Hematopoietic multipotent progenitor cell (in vitro differentiated cells): ENCODE results near the gene LRRC3. TPM values are rescaled to one million over a fixed set of nuclear protein-coding genes. Genes with fewer than 3 reads are reported as not detected.

Experiments used
- DNase-seq, 3 donors: peaks; one replicate each; pipeline ENCODE4 v3.0.0-alpha.2; 2011 to 2015; ENCODE audit warnings: low read depth in 2 of 3, low spot score in 2 of 3
- small RNA-seq: library from RNA; depleted of rRNA; stranded (forward); fragments of <200 nt; gene quantifications from one replicate; pipeline ENCODE3, GENCODE V24; 2012
- total RNA-seq: library from RNA; depleted of rRNA; stranded (reverse); fragments of >200 nt; gene quantifications from one replicate; pipeline ENCODE4 v1.2.3, GENCODE V29; 2012

Gene LRRC3
- total RNA-seq, 1 donor, result 1.1 TPM

DNA sequence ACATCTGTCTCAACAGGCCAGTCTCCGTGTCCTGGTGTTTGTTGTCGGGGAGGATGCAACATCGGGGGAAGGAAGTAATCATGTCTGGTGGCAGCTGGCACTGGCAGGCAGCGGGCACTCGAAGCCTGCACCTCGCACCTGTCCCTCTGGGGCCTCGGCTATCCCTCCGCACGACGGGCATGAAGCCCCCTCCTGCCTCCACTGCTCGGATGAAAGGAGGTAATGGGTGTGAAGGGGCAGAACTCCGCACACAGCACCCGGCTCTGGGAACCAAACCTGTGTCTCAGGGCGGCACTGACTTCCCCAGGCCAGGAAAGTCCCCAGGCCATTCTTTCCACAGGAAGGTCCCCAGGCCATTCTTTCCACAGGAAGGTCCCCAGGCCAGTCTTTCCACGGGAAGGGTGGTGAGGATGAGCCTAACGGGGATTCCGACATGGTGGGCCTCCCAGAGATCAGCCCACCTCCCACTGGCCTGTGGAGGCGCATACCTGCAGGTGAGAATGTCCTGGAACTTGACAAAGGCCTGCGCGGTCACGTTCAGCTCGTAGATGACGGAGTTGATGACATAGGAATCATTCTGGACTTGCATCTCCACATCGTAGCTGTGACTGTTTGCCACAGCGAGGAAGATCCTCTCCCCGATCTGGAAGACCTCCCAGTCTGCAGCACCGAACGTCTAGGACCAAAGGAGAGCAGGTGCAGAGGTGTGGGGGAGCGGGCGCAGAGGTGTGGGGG is 53.6 kb downstream of the LRRC3 start:
- no peak for DNase-seq

DNA sequence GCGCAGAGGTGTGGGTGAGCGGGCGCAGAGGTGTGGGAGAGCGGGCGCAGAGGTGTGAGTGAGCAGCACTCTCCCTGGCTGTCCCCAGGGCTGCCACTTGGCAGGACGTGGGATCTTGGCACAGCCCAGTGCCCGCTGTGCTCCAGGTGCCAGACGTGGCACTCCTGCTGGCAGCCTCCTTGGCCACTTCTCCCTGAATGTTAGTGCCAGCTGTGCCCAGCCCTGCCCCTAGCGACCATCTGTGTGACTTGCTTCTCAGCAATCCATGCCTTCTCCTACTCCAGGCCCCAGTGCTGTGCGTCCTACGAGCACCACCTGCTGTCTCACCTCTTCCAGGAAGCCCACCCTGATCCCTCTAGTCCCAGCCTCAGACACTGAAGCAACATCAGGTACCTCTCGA is 54.2 kb downstream of the LRRC3 start:
- DNase-seq, result no peak

DNA sequence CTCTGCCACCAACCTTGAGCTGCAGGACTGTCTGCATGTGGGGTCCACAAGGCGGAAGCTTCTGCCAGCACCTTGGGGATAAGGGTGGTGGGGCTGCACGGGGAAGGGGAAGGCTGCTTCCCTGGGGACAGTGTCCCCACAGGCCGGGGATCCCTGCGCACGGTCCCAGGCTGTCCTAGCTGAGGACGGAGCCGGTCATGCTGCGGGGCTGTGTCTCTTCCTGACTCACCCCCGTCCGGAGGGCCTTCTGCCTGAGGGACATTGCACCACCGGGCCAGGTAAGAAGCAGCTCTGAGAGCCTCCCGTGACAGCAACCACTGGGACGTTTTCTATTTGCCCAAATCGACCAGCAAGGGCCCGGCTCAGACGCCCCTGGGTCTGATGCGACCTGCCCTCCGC is 54.8 kb downstream of the LRRC3 start:
- DNase-seq, result no peak

DNA sequence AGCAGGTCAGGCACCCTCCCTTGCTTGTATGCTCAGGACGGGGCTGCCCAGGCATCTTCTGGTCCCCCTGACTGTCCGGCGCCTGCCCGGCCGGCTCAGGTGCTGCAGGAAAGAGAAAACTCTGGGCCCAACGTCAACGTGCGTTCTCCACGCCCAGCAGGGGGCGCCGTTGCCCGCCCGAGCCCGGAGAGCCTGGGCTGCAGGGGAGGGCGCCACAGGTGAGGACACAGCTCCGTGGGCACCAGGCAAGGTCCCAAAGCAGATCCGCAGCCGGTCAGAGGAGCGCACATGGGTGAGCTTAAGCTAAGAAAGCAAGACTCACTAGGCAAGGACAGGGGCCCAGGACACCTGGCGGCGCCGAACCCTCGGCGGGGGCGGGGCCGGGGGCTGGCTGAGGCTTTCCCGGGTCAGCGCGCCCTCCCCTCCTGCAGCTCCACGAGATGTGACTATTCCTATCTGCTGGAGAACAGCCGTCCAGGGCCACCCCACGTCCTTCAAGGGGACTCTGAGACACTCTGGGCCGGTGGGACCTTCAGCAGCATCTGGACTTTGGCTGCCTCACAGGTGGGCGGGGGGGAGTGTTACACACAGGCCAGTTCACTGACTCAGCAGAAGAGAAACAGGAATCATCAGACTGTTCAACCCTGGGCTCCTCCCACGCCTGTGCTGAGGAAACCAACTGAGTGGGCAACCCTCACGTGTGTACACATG is 55.4 kb downstream of the LRRC3 start:
- peak; percentile 60 to 80 (median 76) for DNase-seq

DNA sequence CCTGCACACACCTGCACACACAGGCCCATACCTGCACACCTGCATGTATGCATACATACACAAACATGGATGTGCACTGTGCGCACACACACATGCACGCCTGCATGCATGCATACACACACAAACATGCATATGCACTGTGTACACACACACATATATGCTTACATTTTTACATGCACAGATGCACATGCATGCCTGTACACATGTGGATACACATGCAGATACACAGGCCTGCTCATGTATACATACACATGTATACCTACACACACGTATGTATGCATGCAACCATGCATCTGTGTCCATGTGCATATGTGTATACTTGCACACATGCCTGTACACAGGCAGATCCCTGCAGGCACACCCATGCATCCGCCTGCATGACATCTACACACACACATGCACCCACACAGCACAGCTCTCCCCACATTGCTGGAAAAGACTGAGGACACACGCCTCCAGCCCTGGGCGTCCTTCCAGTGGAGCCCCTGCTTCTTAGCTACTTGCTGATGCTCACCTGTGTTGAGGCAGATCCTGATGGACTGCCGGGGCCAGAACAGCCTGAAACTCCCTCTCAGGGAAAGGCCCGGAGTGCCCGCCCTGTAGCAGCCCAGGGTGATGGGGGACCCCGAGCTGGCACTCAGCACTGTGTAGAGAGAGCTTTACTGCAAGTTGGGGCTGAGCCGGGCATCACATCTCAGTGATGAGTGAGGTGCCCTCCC is 56.1 kb downstream of the LRRC3 start:
- DNase-seq, result no peak

Small RNA genes within 50 kb of the gene (small RNA-seq; reads per million reads assigned to genes)
- not detected for gene RF00285

Other genes with a start within 250 kb of the LRRC3 start
- 4.3 TPM for gene ICOSLG, start 214.6 kb upstream of the LRRC3 start, total RNA-seq
- not detected for gene DNMT3L, start 193.6 kb upstream of the LRRC3 start, total RNA-seq
- gene AIRE, start 169.6 kb upstream of the LRRC3 start, total RNA-seq, result 0.27 TPM
- gene PFKL, start 155.5 kb upstream of the LRRC3 start, total RNA-seq, result 278 TPM
- gene CFAP410, start 116.1 kb upstream of the LRRC3 start, total RNA-seq, result 19.7 TPM
- 3.5 TPM for gene TRPM2, start 101.9 kb upstream of the LRRC3 start, total RNA-seq
- gene KRTAP10-1, start 84.7 kb downstream of the LRRC3 start, total RNA-seq, result not detected
- gene KRTAP10-2, start 96.0 kb downstream of the LRRC3 start, total RNA-seq, result not detected
- gene KRTAP10-3, start 103.3 kb downstream of the LRRC3 start, total RNA-seq, result not detected
- not detected for gene KRTAP10-4, start 118.2 kb downstream of the LRRC3 start, total RNA-seq
- not detected for gene KRTAP10-5, start 125.1 kb downstream of the LRRC3 start, total RNA-seq
- not detected for gene KRTAP10-6, start 137.0 kb downstream of the LRRC3 start, total RNA-seq
- under 0.01 TPM for gene KRTAP10-7, start 145.1 kb downstream of the LRRC3 start, total RNA-seq
- not detected for gene KRTAP10-8, start 156.6 kb downstream of the LRRC3 start, total RNA-seq
- gene KRTAP10-9, start 171.6 kb downstream of the LRRC3 start, total RNA-seq, result not detected
- gene KRTAP10-10, start 181.8 kb downstream of the LRRC3 start, total RNA-seq, result not detected
- gene KRTAP10-11, start 190.9 kb downstream of the LRRC3 start, total RNA-seq, result not detected
- gene KRTAP12-4, start 199.1 kb downstream of the LRRC3 start, total RNA-seq, result not detected
- gene KRTAP12-3, start 202.4 kb downstream of the LRRC3 start, total RNA-seq, result not detected
- under 0.01 TPM for gene KRTAP12-2, start 211.4 kb downstream of the LRRC3 start, total RNA-seq
- not detected for gene KRTAP12-1, start 226.7 kb downstream of the LRRC3 start, total RNA-seq
- not detected for gene KRTAP10-12, start 241.7 kb downstream of the LRRC3 start, total RNA-seq